Superior temporal gyrus (tissue), 1 donor: ENCODE data around the gene AMBRA1.
"Not testable (repeated sequence)": the region's sequence is repeated elsewhere in the genome, so short reads cannot be mapped to it uniquely, and the experiment has no call there.

Experiments used
- DNase-seq: peaks from one replicate; pipeline ENCODE4 v3.0.0-alpha.2; 2016; ENCODE audit errors: extremely low spot score

The AMBRA1 gene

DNA sequence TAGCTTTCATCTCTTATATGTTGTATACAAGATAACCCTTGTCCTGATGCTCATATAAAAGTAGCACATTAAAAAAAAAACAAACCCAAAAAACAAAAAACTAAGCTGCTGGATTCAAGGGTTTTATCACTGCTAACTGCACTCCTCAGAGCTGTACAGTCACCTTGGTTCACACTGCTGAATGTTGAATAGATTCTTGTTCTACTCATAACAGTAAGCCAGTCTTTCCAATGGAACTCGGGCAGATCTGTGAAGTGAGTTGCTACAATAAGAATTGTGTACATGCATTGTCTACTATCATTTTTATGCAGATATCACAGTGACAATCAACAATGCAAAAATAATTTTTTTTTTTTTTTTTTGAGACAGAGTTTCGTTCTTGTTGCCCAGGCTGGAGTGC, 18.5 kb upstream of the AMBRA1 start:
- peak; percentile 84 for DNase-seq

DNA sequence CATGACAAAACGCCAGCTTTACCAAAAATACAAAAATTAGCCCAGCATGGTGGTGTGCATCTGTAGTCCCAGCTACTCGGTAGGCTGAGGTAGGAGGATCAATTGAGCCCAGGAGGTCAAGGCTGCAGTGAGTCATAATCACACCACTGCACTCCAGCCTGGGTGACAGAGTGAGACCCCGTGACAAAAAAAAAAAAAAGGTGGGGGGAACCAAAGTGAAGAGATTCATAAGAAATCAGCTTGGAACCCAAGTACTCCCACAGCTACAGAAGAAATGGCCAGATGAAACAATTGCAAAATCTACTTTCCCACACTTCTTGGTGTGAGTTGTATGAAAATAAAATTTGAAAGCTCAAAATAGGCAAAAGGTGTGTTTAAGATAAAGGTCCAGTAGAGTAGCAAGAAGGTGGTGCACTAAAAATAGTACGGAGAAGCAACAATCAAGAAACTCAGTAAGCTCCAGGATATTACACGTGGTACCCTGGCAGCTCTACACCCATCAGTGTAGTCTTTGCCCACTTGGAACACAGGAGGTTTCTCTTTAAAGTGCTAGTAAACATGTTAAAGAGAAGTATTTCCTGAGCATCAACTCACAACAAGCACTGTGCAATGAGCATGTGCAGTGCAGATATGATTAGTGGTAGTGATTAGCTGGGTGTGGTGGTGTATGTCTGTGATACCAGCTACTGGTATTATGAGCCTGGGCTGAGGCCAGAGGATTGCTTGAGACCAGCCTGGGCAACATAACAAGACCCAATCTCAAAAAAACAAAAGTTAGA, 17.9 kb upstream of the AMBRA1 start:
- DNase-seq, result peak; percentile 57

DNA sequence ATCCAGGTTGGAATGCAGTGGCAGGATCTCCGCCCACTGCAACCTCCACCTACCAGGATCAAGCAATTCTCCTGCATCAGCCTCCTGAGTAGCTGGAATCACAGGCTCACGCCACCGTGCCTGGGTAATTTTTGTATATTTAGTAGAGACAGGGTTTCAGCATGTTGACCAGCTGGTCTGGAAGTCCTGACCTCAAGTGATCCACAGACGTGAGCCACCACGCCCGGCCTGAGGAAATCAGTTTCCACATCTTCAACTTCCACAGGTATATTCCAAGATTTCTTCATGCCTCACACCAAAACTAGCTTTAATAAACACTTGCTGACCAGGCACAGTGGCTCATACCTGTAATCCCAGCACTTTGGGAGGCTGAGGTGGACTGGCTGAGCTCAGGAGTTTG, 15.6 kb upstream of the AMBRA1 start:
- no peak for DNase-seq

DNA sequence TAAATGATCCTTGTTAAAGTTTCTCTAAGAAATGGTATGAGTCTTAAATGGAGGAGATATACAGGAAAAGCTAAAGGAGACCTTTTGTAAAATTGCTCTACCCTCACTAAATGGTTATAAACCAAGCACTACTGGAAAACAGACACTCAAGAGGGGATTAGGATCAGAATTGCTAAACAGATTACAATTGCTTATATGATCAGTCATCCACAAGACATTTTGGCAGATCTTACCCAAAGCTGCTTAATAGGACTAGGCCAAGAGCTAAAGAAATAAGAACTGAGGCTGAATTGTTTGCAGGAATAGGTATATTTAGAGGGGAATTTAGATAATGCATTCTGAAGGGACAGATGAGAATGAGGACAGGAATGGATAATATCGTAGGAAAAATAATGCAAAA, 13.7 kb upstream of the AMBRA1 start:
- no peak for DNase-seq

DNA sequence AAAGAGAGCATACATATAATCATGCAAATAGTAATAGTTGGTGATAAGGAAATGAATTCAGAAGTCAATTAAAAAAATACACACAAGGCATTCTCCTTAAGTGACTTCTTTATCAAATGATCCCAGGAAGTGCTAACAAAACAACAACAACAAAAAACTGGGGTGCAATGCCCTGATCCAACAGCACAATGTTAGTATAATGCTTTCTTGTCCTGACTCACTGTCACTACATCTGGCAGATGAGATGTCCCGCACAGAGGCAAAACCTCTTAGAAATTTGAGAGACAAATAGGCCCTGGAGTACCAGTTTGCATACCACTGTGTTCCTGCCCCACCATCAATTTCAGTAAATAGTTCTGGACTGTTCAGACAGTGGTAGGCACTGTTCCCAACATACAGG, 11.0 kb upstream of the AMBRA1 start:
- peak; percentile 31 for DNase-seq

DNA sequence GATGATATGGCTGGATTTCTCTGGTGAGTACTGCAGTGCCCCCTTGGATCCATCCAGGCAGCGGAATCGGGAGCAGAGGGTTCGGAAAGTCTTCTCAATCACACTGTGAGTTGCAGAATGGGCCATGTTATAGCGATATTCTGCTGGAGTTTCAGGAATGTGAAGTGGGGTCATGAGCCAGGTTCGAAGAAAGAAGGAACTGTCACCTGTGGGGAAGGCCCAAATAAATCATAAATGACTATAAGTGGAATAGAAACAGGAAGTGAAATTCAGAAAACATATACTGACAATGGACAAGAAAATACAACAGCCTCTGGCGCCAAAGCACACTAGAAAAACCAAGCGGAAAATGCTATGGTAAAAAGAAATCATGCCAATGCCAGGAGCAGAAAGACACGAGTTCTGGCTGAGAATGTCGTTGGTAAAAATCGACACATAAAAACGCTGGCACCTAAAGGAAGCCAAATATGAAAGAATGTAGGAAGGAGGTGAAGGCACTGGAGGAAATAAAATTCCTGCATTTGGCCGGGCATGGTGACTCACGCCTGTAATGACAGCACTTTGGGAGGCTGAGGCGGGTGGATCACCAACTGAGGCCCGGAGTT, 10.0 kb upstream of the AMBRA1 start:
- no peak for DNase-seq

DNA sequence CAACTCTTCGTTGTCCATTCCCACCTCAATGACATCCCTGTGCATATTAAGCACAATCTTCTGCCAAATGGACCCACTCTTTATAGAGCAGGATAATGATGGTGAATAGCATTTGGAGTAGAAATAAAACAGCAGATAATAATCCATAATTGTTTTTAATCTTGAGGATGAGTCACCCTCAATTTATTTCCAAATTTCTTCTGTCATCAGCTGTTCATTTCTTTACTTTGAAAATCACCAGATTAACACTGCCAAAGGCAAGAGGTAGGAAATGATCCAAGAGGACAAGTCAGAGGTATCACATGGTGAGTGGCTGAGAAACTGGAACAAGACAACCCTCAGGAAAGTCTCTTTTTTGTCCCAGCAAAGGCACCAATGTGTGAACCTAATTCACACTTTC, 7.3 kb upstream of the AMBRA1 start:
- peak; percentile 68 for DNase-seq

DNA sequence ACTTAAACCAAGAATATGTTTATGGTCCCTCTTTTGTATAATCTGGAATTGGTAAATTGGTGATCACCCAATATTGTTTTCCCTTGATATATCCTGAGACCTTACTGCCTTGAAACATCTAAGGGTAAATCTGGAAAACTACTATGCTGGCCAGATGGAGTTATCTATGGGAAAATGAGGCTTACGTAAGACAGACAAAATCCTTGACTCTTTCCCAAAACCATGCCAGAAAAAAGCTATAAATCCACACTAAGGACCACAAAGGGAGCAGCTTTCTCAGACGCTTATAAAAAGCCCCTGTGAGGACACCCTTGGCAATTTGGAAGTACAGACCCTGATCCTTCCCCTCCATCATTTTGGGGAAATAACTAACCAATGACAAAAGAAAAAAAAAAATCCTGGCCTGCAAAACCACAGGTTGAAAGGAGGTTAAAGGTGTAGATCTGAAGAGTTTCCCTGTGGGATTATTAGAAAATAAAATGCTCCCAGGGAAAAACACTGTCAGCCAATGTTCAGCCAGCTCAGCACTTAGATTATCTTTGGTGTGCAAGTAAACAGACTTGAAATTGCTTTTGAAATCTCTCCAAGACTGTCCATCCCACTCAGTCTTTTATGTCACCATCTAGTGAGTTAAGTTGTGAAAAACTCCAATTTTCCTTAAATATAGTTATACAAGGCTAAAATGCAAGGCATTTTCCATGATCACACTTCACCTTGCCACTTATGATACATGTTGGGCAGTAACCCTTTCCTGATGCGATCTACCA, 6.6 kb upstream of the AMBRA1 start:
- DNase-seq, result peak; percentile 43

DNA sequence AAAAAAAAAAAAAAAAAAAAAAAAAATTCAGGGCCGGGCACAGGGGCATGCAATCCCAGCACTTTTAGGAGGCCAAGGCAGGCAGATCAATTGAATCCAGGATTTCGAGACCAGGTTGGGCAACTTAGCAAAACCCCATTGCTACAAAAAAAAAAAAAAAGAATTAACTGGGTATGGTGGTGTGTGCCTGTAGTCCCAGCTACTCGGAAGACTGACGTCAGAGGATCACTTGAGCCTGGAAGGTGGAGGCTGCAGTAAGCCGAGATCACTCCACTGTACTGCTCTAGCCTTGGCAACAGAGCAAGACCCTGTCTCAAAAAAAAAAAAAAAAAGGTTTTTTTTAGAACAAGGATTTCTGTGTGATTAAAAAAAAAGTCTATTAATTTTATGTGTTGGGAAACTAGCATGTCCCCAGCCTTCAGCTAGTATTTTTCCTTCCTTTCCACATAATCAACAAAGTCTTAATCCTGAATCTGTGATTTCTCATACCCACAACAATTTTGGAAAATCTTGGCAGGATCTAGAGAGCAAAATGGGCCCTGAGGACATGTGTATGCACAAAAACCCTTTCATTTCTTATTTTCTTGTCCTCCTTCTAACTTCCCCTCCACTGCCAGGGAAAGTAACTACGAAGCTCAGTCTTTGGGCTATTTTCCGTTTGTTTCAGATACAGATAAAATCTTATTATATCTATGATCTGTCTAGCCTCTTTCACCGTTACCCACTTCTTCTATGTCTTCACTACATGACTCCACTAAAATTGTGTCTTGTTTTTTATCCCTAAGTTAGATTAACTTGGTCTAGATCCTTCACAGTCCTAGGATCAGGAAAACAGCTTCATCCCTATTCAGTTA, 5.7 kb upstream of the AMBRA1 start:
- DNase-seq, result peak; percentile 58

DNA sequence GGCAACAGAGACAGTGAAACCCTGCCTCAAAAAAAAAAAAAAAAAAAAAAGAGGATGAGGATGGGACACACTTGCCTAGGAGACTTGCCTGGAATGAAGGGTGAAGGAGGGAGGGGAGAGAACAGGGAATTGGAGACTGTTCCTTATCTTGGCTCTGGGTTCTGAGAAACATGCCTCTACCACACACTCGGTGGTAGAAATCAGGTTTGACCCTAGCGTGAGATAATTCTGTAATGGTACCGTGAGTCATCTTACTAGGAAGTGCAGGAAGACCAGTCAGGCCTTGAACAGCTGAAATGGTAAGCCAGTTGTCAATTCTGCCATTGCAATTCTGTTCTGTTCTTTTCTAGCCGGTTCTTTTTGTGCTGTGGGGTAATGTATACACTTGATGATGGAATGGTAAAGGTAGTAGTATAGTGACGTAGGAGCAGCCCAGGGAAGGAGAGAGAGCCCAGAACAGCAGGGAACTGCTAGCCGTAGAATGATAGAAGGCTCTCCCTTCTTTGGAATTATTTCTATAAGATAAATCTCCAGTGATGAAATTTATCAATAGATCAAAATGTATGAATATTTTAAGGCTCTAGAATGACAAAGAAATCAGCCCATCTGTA, 3.9 kb upstream of the AMBRA1 start:
- DNase-seq, result no peak

DNA sequence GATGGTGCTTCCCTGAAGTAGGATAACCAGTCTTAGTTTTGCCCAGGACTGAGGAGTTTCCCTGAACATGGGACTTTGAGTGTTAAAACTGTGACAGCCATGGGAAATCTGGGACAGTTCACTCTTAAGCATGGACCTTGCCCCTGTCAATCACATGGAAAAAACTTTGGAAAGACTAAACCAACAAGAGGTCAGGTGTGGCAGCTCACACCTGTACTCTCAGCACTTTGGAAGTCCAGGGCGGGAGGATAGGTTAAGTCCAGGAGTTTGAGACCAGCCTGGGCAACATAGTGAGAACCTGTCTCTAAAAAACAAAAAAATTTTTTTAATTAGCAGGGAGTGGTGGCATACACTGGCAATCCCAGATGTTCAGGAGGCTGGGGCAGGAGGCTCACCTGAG, 3.3 kb upstream of the AMBRA1 start:
- no peak for DNase-seq

DNA sequence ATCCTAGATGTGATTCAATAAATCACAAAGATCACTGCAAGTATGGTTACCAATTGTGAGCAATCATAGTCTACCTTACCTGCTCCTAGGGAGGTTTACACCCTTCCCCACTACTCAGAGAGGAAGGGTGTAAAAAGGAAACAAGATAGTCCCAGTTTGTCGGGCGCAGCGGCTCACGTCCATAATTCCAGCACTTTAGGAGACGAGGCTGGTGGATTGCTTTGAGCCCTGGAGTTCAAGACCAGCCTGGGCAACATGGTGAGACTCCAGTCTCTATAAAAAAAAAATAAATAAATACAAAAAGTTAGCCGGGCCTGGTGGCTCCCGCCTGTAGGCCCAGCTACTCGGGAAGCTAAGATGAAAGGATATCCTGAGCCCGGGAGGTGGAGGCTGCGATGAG, 962 bp upstream of the AMBRA1 start:
- DNase-seq, result no peak

DNA sequence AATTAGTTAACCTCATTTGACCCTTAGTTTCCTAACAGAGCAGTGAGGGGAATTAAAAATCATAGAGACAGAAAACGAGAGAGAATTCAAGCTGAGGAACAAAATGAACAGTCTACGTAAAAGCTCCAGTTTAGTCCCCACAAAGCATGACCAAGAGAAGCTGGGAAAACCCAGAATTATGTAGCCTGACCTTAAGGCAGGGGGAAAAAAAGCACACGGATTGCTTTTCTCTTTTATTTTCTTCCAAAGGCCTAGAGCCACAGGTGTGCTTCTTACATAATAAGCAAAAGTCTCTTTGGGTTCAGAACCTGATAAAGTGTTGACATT, 514 bp upstream of the AMBRA1 start:
- DNase-seq, result no peak

DNA sequence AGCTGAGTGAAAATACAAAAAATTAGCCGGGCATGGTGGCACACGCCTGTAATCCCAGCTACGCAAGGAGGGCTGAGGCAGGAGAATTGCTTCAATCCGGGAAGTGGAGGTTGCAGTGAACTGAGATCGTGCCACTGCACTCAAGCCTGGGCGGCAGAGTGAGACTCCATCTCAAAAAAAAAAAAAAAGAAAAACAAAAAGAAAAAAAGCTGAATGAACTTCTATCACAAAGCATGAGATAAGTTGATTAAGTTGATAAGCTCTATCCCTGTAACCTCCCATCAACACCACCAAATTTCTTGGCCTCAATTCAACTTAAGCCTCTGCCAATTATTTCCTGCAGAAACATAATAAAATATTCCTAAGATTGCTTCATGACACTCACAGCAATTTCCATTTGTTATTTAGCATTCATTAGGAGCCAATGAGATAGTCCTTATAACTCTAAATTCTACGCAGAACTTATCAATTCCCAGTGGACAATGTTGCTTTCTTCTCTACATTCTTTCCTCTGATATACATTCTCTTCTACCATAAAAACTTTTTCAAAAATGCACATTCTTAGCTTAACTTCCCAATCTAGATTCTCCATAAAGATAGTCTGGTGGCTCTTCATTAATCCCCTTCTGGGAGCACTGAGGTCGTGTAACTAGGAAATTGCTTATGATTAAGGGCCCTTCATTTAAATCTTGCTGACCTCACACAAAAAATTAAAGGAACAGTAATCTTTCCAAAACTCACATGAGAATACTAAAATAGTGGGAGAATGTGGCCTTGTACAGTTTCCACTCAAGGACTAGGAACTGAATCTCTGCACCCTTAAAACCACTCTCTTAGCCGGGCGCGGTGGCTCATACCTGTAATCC, 2.9 kb downstream of the AMBRA1 start:
- DNase-seq, result no peak

DNA sequence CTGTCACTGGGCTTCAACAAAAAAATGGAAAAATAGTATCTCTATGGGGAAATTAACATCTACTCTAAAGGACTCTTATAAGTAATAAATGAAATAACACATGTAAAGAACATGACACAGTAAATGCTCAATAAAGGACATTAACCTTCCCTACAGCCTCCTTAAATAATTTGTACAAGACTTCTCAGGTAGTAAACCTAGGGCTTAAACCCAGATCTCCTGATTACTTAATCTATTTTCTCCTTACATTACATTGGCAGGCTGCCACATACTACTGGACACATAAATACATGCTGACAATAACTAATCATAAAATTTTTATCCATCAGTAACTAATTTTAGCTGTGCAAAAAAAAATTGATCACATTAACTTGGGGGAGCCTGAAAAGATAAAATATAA, 4.9 kb downstream of the AMBRA1 start:
- DNase-seq, result no peak

DNA sequence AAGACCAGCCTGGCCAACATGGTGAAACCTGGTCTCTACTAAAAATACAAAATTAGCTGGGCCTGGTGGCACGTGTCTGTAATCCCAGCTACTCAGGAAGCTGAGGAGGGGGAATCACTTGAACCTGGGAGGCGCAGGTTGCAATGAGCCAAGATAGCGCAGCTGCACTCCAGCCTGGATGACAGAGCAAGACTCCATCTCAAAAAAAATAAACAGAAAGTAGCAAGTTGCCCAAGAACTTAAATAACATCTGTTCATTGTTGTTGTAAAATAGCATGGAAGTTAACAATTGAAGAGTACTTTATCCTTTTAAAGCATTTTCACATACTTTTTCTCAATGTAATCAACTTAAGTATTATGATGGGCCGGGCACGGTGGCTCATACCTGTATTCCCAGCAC, 5.7 kb downstream of the AMBRA1 start:
- no peak for DNase-seq

DNA sequence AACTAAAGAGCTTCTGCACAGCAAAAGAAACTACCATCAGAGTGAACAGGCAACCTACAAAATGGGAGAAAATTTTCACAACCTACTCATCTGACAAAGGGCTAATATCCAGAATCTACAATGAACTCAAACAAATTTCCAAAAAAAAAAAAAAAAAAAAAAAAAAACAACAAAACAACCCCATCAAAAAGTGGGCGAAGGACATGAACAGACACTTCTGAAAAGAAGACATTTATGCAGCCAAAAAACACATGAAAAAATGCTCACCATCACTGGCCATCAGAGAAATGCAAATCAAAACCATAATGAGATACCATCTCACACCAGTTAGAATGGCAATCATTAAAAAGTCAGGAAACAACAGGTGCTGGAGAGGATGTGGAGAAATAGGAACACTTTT, 10.3 kb downstream of the AMBRA1 start:
- DNase-seq, result not testable (repeated sequence)

DNA sequence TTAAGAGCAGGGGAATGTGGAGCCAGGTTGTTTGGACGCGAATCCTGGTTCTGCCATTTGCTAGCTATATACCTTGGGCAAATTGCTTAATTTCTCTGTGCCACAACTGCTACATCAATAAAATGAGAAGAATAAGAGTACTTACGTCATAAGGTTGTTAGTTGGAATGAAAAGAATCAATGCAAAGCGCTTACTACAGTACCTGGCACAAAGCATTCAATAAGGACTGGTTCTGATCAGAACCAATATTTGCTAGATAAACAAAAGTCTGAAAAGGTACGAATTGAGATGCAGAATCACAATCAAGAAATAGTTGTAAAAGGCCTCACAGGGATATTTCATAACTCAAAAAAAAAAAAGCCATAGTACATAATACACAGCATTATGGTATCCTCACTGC, 11.2 kb downstream of the AMBRA1 start:
- no peak for DNase-seq

DNA sequence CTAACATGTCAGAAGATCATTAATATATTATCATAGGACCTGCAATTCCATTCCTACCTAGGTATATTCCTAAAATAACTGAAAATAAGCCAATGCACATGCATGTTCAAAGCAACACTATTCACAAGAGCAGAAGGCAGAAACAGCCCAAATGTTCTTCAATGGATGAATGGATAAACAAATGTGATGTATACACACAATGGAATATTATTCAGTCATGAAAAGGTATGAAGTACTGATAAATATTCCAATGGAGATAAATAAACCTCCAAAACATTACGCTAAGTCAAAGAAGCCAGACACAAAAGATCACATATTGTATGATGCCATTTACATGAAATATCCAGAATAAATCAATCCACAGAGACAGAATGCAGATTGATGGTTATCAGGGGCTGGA, 16.8 kb downstream of the AMBRA1 start:
- DNase-seq, result no peak

DNA sequence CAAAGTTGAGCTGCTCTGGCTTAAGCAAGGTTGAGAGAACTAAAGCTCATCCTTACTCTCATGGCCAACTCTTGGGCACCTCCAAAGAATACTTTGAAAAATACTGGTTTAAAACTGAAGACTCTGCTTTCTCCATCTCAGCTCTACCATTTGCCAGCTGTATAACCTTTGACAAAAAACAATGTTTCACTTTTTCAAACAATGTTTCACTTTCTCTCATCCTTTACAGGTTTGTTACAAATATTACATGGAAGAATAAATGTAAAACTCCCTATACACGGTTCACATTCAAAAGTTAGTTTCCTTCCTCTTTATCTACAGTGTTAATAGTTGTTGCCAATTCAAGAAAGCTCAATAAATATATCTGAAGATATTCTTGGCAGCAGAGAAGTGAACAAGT, 19.2 kb downstream of the AMBRA1 start:
- no peak for DNase-seq
